Fibroblast of villous mesenchyme (primary cell): ENCODE results near the gene STARD5. TPM values are rescaled to one million over a fixed set of nuclear protein-coding genes. Genes with fewer than 3 reads are reported as not detected.
A peak's percentile ranks its signal among the peaks of the same experiment; 100 is the strongest.

Experiments
- DNase-seq: peaks from one replicate; pipeline ENCODE4 v3.0.0-alpha.2; 2010; ENCODE audit warnings: low read depth
- H3K4me3 ChIP-seq: 2 replicates; pipeline ENCODE4 v1.5.1; 2011; ENCODE audit warnings: low read depth, mild to moderate bottlenecking, low read length
- total RNA-seq: library from RNA; depleted of rRNA; stranded (reverse); fragments of >200 nt; gene quantifications from 2 replicates; pipeline ENCODE4 v1.2.3, GENCODE V29; 2012
- TF ChIP-seq, protein P1 (sequence below): IDR thresholded peaks from 2 replicates; pipeline ENCODE4 v1.5.1; 2012; ENCODE audit warnings: low read depth, mild to moderate bottlenecking, low read length; ENCODE audit not compliant: insufficient read depth

The STARD5 gene
- total RNA-seq, 1 donor, result 14.7 TPM

DNA sequence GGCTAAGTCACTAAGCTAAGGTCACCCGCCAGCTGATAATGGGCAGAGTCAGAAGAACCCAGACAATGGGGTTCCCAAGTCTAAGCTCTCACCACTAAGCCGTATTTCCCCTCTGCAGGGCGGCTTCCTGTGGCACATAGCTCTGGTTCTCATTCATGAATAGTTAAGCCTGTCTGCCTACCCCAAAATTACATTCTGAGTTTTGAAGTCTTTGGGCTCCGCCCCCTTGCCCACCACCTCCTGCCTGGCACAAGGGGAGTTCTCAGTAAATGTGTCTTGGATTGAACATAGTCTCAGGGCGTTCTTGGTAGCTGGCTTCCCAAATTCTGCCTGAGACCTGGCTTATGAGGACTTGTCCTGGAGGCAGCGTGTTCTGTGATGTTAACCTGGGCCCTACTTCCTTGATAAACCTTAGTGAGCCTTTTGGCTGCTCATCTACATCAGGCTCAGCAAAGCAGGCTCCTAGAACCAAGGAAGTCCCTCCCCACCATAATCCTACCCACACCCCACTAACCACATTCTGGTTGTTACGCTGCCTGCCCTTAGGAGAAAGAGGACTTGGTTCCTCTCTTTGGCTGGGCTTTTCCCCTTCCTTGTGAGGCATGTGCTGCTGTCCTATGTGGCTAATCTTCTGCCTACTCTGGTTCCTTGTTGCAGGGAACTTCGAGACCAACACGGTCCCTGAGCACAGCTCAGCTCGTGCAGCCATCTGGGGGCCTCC, 54.9 kb downstream of the STARD5 start:
- DNase-seq, result no peak
- TF ChIP-seq, protein P1, sequence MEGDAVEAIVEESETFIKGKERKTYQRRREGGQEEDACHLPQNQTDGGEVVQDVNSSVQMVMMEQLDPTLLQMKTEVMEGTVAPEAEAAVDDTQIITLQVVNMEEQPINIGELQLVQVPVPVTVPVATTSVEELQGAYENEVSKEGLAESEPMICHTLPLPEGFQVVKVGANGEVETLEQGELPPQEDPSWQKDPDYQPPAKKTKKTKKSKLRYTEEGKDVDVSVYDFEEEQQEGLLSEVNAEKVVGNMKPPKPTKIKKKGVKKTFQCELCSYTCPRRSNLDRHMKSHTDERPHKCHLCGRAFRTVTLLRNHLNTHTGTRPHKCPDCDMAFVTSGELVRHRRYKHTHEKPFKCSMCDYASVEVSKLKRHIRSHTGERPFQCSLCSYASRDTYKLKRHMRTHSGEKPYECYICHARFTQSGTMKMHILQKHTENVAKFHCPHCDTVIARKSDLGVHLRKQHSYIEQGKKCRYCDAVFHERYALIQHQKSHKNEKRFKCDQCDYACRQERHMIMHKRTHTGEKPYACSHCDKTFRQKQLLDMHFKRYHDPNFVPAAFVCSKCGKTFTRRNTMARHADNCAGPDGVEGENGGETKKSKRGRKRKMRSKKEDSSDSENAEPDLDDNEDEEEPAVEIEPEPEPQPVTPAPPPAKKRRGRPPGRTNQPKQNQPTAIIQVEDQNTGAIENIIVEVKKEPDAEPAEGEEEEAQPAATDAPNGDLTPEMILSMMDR, result no peak
- no peak overlapping the region for H3K4me3 ChIP-seq

DNA sequence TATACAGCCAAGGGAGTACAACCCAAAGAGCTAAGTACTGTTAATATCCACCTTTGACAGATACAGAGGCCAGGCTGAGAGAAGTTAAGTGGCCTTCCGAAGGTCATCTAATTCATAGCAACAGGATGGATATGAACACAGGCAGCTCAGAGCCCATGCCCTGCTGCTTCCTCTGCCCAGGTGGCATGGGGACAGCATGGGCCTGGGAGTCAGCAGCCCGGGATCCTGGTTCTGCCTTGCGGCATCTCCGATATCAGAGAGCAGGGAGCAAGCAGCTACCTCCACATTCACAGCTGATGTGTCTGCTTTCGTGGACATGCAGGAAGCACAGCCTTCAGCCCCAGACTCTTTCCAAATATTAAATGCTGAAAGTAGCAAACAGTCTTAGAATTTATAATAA, 55.6 kb downstream of the STARD5 start:
- H3K4me3 ChIP-seq, result no peak overlapping the region
- TF ChIP-seq, protein P1, result no peak
- DNase-seq, result no peak

DNA sequence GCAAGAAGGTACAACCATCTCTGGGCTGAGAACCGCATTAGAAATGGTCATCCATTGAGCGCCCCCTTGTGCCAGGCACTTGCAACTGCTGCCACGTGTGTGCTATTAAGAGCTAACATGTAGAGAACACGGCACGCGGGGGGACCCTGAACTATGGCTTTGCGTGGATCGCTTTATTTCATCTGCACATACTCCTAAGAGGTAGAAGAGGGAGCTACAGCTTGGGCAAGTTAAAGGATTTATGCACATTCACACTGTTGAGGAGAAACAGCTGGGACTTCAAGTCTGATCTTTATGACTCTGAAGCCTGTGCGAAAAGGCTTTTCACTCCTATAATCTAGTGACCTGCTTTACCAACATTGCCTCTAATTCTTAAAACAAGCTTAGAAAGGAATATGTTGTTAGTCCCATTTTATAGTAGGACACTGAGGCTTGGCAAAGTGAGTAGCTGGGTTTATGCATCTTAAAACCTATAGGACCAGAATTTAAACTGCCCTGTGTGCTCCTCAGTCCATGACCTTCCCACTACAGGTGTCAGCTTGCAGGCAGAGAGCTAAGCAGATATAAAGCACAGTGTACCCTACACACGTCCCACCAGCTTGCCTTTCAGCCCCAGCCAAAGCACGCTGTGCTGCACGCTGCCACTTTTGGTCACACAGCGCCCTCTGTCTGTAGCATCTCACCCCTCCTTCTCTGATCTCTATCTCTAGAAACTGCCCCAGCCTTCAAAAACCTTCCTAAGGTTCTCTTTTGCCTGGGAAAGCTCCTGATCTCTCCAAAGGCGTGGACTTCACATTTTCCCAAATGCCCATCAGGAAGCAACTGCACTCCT, 57.8 kb downstream of the STARD5 start:
- peak overlapping the region; percentile 10 for H3K4me3 ChIP-seq
- TF ChIP-seq, protein P1, result peak; percentile 93
- peak; percentile 77 for DNase-seq

DNA sequence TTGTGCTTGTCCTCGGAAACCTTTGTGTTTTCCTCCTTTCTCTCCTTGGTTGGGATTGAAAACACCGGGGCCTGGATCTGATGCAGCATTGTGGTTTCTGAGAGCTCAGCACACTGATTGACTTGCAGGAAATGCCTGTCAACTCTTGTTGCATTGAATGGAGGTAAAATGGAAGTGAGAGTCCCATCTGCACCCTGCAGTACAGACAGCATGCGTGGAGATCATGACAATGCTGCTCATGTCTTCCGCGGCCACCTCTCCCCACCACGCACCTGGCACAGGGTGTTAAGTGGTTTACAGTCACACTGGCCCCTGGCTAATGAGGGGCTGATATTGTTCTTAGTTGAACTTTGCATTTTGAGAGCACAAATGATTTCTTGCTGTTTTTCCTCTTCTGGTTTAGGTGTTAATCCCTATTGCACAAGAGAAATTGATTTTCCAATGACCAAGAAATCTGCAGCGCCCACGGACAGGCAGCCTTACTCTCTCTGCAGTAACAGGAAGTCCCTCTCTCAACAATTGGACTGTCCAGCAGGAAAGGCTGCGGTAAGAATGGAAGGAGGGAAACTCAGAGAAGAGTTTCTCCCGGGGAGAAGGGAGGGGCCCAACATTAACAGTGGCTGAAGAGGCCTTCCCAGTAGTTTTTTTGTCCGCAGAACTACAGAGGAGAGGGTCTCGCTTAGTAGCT, 58.5 kb downstream of the STARD5 start:
- no peak overlapping the region for H3K4me3 ChIP-seq
- DNase-seq, result no peak
- TF ChIP-seq, protein P1, result no peak

DNA sequence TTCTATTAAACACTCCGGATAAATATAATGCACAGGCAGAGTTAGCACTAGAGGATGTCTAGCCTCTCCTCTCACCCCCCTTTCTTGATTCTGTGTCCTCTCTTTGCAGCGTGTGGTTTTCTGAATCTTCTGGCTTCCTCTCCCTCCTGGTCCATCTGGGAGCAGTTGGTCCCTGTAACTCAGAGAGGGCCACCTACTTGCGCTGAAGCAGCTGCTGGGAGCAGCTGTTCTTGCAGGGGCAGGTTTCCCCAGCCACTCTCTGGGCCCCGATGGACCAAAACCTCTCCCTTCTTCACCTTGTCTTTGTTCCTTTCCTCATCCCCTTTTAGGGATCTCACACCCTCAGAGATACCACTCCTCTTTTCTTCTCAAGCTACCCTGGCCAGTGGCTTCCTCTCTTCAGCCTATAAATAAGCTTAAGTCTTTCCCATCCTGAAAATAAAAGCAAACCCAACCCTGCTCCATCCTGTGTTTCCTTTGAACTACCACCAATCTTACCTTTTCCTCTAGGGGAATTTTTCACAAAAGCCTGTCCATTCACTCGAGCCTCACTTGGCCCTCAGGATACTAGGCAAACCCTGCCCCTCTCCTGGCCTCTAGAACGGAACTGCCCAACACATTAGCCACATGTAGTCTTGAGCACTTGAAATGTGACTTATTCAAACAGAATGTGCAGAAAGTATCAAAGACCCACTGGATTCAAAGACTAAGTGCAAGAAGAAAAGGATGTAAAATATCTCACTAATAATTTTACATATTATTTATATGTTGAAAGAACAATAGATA, 59.7 kb downstream of the STARD5 start:
- H3K4me3 ChIP-seq, result no peak overlapping the region
- DNase-seq, result no peak
- TF ChIP-seq, protein P1, result no peak

DNA sequence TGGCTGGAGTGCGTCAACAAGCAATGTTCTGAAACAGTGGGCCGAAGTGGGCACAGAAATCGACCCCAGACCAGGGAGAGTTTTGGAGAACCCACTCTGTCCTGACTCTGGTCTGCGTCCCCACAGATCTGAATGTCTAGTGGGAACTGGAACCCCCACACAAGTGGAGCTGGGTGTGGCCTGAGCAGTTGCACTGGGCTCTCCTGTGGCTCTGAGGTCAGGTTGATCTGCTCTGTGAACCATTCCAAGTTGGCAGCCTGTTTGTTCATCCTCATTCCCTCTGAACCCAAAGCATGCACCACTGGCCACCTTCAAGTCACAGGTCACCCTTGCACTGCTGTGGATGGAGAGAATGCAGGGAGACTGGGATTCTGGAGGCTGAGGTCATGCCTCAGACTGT, 60.5 kb downstream of the STARD5 start:
- TF ChIP-seq, protein P1, result no peak
- DNase-seq, result no peak
- no peak overlapping the region for H3K4me3 ChIP-seq
